HG03196 (cell line): ENCODE measurements around the gene GLTPD2.
A peak's percentile ranks its signal among the peaks of the same experiment; 100 is the strongest.

ENCODE experiments used
- ATAC-seq: cut with Tn5 transposase; IDR thresholded peaks from one replicate; pipeline ENCODE4 v1.9.1; 2021; ENCODE audit not compliant: unreplicated experiment

Gene GLTPD2

GRCh38 chr17:4769628-4770027, 19.1 kb upstream of the GLTPD2 start:
- no peak for ATAC-seq

DNA sequence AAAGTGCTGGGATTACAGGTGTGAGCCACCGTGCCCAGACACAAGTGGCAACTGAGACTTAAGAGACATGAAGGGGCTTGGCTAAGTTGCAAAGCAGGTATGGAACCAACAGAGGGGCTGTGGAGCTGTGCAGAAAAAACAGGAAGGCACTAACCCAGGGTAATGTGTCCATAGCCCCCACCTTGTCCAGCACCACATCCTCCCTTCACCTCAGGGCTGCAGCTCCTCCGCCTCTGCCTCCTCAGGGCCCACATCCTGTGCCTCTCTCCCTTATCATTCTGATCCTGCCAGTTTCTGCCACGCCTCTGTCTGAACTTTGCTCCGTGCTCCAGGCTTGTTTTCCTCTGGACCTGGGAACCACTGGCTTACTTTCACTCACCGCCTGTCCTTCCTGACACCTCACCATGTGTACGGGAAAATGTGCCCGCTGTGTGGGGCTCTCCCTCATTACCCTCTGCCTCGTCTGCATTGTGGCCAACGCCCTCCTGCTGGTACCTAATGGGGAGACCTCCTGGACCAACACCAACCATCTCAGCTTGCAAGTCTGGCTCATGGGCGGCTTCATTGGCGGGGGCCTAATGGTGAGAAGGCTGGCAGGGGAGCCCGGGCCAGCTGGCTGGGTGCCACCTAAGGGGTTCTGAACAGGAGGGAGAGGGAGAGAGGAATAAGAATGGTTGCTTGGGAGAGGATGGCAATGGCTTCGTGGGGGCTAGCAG, 17.1 kb upstream of the GLTPD2 start, which contains the start of gene TM4SF5:
TM4SF5 (plus strand) TSS at position 368 of the 716 bp plus-strand sequence; CDS start at position 405, 37 bp downstream.
- no peak for ATAC-seq

- no peak for ATAC-seq
These were observed 16.5 kb upstream of the GLTPD2 start for GRCh38 chr17:4772235-4772613.

GRCh38 chr17:4777969-4778760, 10.6 kb upstream of the GLTPD2 start:
- ATAC-seq, result no peak

DNA sequence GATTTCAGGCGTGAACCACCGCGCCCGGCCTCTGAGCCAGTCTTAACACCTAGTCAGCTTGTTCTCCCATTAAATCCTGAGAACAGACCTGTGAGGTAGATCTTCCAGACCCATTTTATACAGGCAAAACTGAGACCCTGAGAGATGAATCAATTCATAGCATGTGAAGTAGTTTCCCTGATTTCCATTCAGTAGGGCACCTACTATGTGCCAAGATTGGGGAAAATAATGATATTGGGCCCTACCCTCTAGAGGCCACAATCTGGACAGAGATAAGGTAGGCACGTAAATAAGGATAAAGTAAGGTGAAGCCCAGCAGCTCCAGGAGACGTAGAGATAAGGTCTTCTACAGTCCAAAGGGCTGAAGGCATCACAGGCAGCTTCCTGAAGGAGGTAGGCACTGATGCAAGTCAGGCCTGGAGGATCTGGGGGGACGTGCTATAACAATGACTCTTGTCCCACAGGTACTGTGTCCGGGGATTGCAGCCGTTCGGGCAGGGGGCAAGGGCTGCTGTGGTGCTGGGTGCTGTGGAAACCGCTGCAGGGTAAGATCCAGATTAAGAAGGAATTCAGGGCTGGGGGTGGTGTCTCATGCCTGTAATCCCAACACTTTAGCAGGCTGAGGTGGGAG, 8.3 kb upstream of the GLTPD2 start:
- no peak for ATAC-seq

- no peak for ATAC-seq
These were observed 6.1 kb upstream of the GLTPD2 start for GRCh38 chr17:4782652-4783051.

GRCh38 chr17:4785311-4786105, 3.3 kb upstream of the GLTPD2 start:
- no peak for ATAC-seq

GRCh38 chr17:4786106-4786511, 2.7 kb upstream of the GLTPD2 start, which contains the start of gene VMO1:
Gene VMO1 (minus strand): TSS chr17:4786364. CDS start chr17:4786352, 12 bp downstream.
- no peak for ATAC-seq

- no peak for ATAC-seq
These were observed 2.2 kb upstream of the GLTPD2 start for GRCh38 chr17:4786516-4786915.

DNA sequence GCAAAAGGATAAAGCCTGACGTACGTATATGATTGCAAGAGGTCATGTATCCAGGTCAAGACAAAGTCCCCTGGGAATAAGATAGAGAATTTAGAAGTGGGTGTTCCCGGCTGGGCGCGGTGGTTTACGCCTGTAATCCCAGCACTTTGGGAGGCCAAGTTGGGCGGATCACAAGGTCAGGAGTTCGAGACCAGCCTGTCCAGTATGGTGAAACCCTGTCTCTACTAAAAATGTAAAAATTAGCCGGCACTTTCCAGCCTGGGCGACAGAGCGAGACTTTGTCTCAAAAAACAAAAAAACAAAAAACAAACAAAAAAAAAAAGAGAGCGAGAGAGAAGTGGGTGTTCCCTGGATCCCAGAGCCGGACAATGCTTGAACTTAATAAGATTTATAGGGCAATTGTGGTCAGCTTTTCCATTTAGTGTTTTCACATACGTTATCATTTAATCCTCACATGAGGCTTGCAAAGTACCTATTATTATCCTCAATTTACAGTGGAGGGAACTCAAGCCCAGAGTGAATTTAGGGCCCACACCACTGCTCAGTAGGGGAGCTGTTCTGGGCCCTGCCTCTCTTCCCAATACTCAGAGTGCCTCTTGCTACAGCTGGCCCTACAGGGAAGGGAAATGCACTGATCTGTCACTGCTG, 481 bp upstream of the GLTPD2 start:
- no peak for ATAC-seq

GRCh38 chr17:4789701-4789950, 862 bp downstream of the GLTPD2 start:
- ATAC-seq, result no peak

- ATAC-seq, result peak; percentile 79
These were observed 1.4 kb downstream of the GLTPD2 start for GRCh38 chr17:4789951-4790704.

- ATAC-seq, result no peak
These were observed 1.9 kb downstream of the GLTPD2 start for GRCh38 chr17:4790705-4791088.

DNA sequence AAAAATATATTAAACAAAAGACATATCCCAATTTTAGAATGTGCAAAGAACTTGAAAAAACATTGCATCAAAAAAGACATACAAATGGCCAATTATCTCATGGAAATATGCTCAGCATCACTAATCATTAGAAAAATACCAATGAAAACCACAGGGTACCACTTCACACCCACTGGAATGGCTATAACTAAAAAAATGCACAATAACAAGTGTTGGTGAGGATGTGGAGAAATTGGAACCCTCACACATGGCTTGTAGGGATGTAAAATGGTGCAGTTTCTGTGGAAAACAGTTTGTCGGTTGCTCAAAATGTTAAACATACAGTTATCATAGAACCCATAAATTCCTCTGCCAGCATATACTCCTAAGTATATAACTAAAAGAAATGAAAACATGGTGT, 6.4 kb downstream of the GLTPD2 start:
- ATAC-seq, result no peak

- ATAC-seq, result no peak
These were observed 7.8 kb downstream of the GLTPD2 start for GRCh38 chr17:4796552-4796920.

DNA sequence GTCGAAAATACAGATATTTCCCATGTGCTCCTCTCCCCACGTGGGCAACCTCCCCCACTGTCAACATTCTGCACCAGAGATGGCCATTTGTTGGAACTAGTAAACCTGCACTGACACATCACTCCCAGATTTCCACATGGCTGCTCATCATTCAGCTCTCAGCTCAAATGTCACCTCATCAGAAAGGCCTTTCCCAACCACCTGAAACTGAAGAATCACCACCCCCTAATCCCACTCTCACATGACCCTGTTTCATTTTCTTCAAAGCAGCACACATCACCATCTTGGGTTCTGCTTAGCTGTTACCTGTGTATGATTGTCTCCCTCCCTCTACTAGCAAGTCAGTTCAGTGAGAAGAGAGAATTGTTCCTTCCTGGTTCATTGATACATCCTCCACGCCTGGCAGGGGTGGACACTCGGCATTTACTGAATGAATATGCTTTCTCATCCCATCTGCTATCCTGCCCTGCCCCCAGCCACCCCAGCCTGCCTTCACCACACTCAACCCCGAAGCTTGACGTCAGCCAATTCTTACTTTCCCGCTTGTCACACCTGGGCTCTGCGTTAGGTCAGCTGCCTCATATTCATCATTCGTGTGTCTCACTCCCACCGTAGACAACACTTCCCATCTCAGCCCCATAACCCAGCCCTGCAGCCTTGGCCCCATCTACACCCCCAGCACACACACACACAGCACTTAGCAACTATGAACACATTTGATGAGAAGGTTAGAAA, 11.9 kb downstream of the GLTPD2 start:
- ATAC-seq, result no peak

GRCh38 chr17:4802228-4802627, 13.5 kb downstream of the GLTPD2 start, which contains the start of gene C17orf114:
Gene C17orf114 (minus strand): TSS chr17:4802328.
- no peak for ATAC-seq

- no peak for ATAC-seq
These were observed 17.7 kb downstream of the GLTPD2 start for GRCh38 chr17:4806456-4806776.

DNA sequence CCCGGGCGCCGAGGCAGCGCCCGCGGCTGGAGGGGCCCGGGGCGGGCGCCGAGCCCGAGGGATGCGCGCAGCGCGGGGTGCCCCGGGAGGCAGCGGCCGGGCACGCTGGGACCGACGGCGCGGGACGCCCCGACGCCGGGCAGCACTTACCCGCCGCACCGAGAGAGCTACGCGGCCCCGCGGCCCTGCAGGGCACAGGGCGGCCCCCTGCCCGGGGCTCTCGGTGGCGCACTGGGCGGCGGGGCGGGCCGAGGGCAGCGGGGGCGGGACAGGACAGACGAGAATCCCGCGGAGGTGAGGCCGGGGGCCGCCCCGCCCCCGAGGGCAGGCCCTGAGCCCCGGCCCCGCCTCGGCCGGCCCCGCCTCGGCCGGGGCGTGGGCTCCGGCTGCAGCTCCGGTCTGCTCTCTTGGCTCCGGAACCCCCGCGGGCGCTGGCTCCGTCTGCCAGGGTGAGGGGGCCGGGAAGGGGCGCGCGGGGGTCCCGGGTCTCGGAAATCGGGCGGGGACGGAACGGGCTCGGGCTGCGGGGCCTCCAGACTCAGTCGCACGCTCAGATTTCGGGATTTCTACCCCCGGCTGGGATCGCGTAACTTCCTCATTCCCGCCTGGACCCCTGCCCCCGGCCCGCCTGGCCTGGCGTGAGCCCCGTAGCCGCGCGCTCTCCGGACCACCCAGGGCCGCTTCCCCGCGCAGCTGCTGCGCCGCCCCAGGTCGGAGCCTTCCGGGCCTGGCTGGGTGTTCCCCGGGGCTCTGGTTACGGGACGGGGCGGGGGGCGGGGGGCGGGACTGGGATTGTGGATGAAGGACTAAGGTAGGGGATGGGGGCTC, 18.2 kb downstream of the GLTPD2 start, which contains the start of gene PLD2:
PLD2 (plus strand) TSS at position 376 of the 828 bp plus-strand sequence. CDS start 621 bp downstream, outside the sequence.
- ATAC-seq, result peak; percentile 89
